GM18873 (cell line): ENCODE measurements around the gene GABRG3.

Source experiments
- ATAC-seq: cut with Tn5 transposase; IDR thresholded peaks from one replicate; pipeline ENCODE4 v1.9.1; 2021; ENCODE audit warnings: mild to moderate bottlenecking, moderate library complexity, moderate number of reproducible peaks; ENCODE audit not compliant: unreplicated experiment, low FRiP score

The GABRG3 gene

DNA sequence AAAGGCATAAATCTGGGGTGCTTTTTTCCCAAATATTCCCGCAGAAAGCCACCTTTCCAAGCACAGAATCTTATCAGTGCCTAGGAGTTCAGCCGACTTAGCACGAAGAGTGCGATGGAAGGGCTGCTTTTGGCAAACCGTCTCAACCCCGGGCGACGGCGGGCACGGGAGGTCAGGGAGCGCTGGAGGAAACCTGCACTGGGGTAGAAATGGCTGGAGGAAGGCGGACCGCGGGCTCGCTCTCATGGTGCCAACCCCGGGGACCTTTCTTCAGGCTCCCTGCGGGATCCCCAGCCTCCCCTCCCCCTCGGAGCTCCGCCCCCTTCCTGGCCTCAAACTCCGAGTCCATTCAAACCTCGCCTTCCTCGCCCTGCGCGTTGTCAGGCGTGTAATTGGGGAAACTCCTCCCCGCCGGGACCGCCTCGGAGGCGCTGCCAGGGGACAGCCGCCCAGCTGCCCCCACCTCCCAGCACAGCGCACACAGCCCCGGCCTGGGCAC, at the start of gene GABRG3:
Gene GABRG3 (plus strand): TSS at position 470 of the 499 bp plus-strand sequence.
- ATAC-seq, result no peak

DNA sequence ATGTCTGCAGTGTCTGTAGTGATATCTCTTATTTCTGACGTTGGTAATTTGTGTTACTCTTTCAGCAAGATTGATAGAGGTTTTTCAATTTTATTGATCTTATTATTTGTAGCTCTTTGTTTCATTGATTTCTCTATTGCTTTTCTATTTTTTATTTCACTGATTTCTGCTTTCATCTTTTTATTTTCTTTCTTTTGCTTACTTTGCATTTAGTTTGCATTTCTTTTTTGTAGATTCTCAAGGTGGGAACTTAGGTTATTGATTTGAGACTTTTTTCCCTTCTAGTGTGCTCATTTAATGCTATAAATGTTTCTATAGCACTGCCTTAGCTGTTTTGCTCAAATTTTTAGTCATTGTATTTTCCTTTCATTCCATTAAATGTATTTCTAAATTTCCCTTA, 49.5 kb upstream of the GABRG3 start:
- no peak for ATAC-seq

DNA sequence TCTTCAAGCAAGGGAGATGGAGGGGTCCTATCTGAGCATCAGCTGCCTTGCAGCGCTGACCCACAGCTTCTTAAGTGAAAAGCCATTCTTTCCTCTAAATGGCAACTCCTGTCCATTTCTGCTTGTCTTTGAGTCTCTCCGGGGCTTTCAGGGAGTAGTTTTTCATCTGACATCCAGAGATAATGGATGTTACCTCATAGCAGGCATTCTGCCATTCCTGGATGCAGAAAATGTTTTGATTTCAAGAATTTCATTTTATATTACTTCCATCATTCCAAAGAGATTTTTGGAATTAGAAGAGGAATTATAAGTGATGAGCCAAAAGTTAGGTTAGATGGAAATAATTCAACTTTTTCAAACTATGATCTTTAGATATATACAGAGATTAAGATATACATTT, 44.9 kb upstream of the GABRG3 start:
- ATAC-seq, result no peak

DNA sequence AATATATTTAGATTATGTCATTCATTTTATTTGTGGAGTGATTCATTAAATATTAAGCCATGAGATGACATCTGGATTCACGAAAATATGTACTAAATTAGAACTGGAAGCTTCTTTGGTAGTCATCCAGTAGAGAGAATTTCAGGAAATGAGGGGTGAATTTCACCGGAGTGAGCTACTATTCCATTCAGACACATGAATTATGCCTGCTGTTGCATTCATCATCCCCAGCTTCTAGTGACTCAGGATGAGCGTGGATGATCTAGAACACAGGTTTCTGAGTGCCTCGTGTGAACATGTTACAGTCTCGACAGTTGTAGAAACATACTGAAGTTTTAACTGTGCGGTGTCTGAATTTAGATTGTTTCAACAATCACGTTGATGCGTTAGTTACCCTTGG, 42.9 kb upstream of the GABRG3 start:
- no peak for ATAC-seq

DNA sequence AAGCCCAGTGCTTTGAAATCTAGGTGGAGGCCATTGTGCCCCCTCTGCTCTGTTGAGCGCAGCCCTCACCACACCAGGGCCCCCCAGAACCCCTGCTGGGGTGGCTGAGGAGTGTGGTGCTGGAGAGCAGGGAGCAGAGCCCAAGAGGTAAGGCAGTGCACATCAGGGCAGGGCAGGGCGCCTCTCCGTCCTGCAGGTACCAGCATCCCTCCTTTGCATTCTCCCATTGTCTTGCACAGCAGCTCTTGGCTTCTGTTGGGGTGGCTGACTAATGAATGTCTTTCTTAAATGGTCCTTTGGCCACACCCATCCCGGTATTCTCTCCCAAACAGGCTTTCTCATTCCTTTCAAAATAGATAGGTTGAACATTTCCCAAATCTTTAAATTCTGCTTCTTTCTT, 41.4 kb upstream of the GABRG3 start:
- ATAC-seq, result no peak

DNA sequence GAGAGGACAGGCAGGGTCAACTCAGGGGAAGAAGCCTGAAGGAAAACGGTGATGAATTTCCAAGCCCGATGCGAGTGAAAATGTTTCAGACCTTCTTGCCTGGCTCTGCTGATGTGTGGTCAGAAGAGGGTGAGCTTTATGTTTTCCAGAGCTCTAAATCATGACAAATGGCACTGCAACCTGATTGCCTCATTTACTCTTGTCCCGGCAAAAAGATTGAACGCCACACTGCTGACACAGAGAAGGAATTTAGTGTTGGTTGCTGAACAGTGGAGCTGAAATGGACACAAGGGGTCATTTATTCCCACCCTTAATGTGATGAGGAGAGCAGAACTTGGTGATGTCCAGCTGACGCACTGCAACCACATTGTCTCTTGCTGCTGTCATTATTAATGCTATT, 36.1 kb upstream of the GABRG3 start:
- ATAC-seq, result no peak

DNA sequence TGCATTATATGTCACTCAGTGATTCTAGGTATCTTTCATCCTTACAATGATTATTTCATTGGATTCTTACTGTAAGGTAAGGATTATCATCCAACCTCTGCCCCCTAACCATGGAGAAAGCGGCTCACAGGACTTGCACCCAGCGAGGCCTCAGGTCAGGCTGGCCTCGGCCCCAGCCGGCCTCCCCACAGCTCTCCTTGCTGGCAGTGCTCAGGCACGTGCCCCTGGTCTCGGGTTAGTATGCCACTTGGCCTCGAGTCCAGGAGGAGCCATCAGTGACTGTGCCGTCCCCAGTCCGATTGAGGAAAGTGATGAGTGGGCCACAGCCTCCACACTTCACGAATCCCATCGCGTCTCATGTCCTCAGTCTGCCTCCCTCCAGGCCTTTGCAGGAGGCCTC, 35.7 kb upstream of the GABRG3 start:
- ATAC-seq, result no peak

DNA sequence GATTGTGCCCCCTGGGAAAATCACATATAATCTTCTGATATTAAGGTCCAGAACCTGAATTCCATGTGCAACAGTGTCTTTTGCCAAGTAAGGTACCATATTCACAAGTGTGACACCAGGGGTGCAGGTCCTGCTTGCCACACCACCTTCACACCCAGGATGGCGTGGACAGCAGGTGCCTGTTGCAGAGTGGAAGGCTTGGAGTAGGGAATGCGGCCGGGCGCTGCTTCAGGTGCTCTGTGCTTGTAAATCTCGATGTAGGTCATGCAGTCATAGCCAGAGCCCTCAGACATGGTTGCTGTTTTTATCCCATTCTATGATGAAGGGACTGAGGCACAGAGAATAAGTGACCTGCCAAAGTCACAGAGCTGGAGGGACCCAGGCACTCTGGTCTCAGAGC, 34.5 kb upstream of the GABRG3 start:
- ATAC-seq, result no peak

DNA sequence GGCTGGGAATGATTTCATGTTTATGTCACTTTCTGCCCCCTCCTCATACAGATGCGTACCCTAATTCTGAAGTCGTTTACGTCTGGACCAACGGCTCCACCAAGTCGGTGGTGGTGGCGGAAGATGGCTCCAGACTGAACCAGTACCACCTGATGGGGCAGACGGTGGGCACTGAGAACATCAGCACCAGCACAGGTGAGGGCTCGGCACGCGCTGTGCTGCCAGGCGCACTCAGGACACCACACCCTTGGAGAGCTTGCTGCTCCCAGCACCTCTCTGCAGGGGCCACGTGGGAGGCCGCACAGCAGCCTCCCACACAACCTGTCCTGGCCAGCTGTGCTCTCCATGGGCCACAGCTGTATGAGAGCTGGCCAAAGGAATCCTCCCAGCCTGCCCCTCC, 33.8 kb upstream of the GABRG3 start:
- no peak for ATAC-seq

DNA sequence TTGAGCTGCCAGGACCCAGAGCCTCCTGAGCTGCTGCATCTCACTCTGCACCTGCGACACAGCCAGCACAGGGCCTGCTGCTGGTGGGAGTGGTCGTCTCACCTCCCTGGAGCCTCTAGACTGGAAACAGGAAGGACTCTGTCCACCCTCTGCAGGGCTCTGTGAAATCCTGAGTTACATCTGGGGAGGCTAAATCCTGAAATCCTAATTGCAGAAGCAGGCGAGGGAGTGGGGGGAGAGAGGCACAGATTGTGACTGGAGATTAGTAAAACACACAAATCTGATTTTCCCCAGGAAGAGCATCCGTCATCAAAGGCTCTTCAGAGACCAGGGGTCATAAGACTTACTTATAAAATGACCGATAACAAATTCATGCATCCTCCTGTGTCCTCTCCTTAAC, 31.6 kb upstream of the GABRG3 start:
- ATAC-seq, result no peak

DNA sequence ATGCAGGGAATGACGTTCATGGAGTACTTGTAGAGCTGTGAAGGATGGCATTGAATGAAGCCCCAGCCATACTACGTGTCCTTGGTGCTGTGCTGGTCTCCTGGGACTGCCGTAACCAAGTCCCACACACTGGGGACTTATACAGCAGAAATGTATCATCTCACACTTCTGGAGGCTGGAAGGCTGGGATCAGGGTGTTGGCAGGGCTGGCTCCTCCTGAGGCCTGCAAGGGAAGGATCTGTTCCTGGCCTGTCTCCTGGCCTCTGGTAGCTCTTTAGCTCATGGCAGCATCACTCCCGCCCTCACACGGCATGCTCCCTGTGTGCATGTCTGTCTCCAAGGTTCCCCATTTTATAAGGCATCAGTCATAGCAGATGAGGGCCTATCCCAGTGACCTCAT, 29.5 kb upstream of the GABRG3 start:
- no peak for ATAC-seq

DNA sequence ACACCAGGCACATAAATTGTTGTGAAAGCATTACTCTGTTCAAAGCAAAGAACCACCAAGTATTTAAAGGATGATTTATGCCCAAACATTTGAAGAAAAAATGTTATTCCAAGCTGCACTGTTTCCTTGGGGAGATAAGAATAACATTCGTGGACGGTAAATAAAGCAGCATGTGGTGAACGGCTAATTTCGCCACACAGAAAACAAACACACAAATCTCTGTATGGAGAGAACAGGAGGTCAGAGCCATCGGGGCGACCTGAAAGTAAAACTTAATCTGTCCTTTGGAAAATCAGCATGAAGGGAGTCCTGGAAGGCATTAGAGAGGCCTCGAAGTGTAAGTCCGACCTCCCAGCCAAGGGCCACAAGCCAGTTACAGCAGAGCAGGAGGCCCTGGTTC, 27.1 kb upstream of the GABRG3 start:
- ATAC-seq, result no peak

DNA sequence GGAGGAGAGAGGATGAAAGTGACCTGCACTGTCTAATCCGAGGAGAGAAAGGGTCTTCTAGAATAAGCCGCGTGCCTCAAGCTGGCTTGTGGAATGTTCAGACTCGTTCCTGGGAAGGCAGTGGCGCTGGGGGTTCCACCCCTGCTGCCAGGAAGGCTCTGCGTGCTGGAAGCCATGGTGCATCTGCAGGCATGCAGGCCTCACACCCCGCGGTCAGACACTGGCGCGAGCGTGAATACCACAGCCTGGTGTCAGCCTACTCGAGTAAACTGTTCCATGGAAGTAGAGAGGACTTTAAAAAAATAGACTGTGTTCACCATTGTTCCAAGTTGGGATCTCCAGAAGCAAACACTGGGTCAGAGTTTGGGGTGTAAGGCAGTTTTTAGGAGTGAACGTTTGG, 25.9 kb upstream of the GABRG3 start:
- no peak for ATAC-seq

DNA sequence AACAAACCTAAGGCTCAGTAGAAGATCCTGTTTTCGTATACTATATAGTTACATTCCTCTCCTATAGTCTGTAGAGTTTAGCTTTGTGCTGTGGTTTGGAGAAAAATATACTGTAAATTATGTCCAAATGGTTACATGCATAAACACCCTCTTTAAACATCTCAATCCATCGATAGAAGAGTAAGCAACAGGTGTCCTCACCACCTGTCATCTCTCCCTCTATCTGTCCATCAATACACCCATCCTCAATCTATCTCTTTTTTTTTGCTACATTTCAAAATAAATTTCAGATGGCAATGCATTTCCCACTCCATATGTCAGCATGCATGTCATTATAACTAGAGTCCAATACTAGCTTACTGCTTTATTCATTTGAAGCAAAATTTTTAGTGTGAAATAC, 21.0 kb upstream of the GABRG3 start:
- ATAC-seq, result no peak

DNA sequence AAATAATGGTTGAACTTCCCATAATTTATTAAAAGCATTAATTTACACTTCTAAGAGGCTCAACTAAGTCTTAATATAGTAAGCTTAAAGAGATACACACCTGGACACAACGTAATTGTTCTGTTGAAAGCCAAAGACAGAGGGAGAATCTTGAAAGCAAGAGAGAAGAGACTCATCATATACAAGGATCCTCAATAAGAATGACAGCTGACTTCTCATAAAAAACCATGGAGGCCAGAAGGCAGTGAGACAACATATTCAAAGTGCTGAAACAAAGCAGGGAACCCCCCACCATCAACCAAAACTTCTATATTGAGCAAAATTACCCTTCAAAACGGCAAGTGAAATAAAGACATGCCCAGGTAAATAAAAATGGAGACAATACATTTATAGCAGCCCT, 16.6 kb upstream of the GABRG3 start:
- ATAC-seq, result no peak

DNA sequence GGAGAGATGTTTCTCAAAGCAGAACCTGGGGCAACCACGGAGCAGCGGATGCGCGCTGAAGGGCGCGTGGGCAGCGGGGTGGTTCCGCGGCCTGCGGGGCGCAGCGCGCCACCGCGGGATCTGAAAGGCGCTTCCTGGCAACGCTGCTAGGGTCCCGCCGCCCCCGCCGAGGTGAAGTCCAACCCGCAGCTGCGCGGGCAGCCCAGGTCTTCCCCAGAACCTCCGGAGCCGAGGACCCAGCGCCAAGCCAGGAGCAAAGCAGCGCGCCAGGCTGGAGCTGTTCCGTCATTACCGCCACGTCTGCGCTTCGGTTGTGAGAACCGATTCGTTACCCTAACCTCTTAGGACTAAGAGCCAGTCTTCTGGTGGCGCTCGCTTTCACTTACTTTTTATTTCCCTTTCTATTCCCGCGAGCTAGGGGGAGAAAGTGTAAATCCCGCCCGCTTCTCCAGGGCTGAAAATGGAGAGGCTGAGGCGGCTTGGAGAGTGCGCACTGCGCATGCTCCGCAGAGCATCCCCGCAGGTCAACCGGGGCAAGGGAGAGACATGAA, 3.2 kb upstream of the GABRG3 start:
- no peak for ATAC-seq

DNA sequence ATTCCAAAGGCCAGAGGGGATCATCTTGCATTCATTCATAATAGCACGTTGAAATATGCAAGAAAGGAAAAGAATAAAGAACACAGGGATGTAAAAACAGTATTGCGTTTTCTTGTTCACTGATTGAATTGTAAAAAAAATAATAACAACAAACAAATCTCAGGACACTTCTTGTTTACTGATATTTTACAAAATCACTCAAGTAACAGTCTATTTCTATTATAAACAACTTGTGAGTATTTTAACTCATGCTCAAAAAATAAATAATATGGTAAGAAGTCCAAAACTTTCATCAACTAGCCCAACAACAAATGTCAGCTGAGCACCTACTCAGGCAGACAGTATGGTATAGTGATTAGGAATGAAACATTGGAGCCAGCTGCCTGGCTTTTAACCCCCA, 2.2 kb upstream of the GABRG3 start:
- no peak for ATAC-seq

DNA sequence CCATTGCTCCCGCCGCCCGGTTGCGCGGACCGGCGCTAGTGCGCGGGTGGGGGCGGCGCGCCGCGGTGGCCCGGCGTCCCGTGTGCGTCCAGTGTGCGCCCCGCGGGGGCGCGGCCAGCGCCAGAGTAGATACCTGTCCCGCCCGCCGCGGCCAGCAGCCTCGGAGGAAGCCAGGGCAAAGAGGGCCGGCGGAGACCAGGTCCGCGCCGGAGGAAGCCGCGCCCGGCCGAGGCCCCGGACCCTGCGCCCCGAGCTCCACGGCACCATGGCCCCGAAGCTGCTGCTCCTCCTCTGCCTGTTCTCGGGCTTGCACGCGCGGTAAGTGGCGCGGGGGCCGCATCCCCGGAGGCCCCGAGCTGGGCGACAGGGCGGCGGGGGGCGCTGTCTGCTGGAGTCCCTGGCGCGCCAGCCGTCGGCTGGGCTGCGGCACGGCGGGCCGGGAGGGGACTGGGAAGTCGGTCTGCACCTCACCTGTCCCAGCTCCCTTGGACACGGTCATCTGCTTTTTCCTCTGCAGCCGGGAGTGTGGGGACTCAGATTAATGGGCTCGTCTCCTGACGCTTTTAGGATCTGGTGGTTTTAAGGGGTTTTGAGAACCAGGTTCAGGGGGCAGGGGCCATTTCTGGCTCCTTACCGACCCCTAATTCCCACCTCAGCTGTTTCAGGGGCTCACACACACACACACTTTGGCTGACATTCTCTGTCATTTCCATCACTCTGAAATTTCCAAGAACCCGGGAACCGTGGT, 464 bp downstream of the GABRG3 start:
- ATAC-seq, result no peak

DNA sequence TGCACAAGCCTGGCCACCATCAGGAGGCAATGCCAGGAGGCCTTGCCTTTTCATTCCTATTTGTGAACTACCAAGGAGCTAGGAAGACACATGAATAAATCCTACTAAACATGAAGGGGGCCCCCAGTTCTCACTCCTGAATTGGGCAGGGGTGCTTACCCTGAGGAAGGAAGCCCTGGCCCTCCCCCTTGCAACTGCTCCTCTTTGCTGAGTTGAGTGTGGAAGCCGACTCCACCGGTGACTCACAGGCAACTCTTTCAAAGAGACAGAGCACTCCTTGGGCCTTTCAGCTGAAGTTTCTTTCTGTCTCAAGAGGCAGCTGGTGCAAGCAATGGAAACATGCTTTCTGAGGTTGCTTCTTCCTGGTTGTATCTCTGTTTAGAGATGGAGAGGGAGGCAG, 1.7 kb downstream of the GABRG3 start:
- no peak for ATAC-seq

DNA sequence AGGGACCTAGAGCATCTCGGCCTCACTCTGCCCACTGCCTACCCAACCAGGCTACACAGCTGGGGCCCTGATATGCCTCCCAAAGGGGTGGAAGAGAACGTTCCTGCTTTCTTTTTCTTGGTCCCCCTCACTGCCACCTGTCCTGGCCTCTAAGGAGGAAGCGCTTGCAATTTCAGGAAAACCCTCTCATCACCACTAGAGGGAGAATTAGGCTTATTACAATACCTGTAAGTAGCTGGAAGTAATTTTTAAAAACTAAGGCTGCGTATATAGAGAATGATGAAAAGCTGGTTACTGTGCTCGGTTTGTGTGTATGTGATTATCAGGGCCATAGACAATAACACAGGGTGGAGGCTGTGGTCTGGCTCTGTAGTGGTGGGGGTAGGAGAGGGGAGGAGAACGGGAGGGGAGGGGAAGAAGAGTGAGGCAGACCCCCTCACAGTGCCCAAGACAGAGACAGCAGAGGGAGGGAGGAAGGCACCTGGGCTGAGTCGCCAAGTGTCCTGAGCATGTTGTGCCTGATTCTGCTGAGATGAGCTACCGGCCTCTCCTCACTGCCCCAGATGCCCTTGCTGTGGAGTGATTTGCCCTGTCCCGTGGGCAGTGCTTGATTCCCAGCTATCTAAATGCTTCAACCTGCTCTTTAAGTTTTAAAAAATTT, 3.3 kb downstream of the GABRG3 start:
- no peak for ATAC-seq

DNA sequence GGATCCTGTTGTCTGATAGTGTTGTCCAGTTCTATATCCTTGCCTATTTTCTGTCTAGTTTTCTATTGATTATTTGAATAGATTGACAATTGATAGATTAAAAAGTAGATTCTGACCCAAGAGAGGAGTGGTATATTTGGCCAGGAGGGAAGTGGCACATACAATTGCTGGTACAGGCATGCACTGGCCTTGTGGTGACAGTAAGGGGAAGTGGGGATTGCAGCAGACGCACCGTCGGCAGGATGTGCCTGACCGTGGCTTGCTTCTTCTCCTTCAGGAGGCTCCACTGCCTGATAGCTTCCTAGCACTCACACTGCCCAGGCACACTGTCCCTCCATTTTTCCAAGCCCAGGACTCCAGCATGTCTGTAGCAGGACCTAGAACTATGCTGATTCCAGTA, 10.5 kb downstream of the GABRG3 start:
- ATAC-seq, result no peak

DNA sequence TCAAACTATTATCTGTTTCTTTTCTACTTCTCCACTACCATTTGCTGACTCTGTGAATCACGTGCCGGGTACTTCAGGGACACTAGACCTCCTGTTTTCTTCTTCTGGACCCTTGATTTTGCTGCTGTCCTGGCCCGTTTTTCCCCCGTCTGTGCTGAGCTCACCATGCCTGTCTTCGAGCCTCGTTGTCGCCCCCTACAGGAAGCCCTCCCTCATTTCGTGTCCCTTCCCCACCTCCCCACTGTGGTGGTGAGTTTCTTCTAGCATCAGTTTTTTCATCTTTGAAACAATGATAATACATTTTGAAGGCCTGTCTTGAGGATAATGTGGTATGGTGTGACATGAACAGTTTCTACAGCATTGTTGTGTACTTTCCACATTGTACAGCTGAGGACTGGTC, 12.8 kb downstream of the GABRG3 start:
- ATAC-seq, result no peak
